BLaER1 treated with 17β-estradiol and CSF1 and Interleukin-3, amounts not matched to agents 10 nM and 100 nM (cell line): ENCODE measurements around the gene LINS1.
"Not testable (repeated sequence)": the region's sequence is repeated elsewhere in the genome, so short reads cannot be mapped to it uniquely, and the experiment has no call there.

Experiments
- H3K27ac ChIP-seq, 11 experiments: shearing (Covaris generic); formaldehyde crosslinking; 2 replicates each; pipeline ENCODE4 v1.8.1; 2022
- H3K27me3 ChIP-seq, 11 experiments: shearing (Covaris generic); formaldehyde crosslinking; 2 replicates each; pipeline ENCODE4 v1.8.1; 2022
- H3K36me3 ChIP-seq, 11 experiments: shearing (Covaris generic); formaldehyde crosslinking; 2 replicates each; pipeline ENCODE4 v1.8.1; 2022
- H3K4me1 ChIP-seq, 10 experiments: shearing (Covaris generic); formaldehyde crosslinking; 2 replicates each; pipeline ENCODE4 v1.8.1; 2022
- H3K4me2 ChIP-seq, 11 experiments: shearing (Covaris generic); formaldehyde crosslinking; 2 replicates each; pipeline ENCODE4 v1.8.1; 2022
- H3K4me3 ChIP-seq, 10 experiments: shearing (Covaris generic); formaldehyde crosslinking; 2 replicates each; pipeline ENCODE4 v1.8.1; 2022
- H3K9ac ChIP-seq, 11 experiments: shearing (Covaris generic); formaldehyde crosslinking; 2 replicates each; pipeline ENCODE4 v1.8.1; 2022
- H3K9me3 ChIP-seq, 11 experiments: shearing (Covaris generic); formaldehyde crosslinking; replicated peaks in 1 of 11; 2 replicates each; pipeline ENCODE4 v1.8.1; 2022
- H4K20me1 ChIP-seq, 11 experiments: shearing (Covaris generic); formaldehyde crosslinking; 2 replicates each; pipeline ENCODE4 v1.8.1; 2022
- Cebpa-rat ChIP-seq, 11 experiments: shearing (Covaris generic); IDR thresholded peaks; 2 replicates each; pipeline ENCODE4 v1.8.1; 2022

Gene LINS1

DNA sequence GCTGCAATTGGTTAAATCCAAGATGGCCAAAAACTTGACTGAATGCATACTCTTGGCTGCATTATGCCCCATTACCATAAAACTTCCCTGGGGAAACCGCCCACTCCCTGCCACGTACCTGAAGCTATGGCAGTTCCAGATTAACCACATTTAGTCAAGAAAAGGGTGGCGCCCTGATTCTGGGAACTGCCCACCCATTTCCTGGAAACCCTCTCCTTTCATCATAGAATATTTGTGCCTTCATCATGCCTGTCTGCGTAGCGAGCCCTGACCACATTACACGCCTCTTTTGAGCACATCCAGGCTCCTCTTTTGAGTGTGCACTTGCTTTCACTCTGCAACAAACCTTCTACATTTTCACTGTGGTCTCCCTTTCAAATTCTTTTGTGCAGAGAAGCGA is 5.2 kb downstream of the LINS1 start:
- H3K4me1 ChIP-seq: peaks cover 24 to 50% (median 30%) of the 10 kb centered on the region in 10 experiments
- peaks cover 7 to 20% (median 18%) of the 10 kb centered on the region in 11 experiments for H3K9me3 ChIP-seq
- H3K36me3 ChIP-seq: peaks cover 3 to 37% (median 22%) of the 10 kb centered on the region in 11 experiments; a peak in 20 of 22 replicates
- peak overlapping the region in 3 of 11 experiments; percentile 31 to 62 (median 56); a peak in 5 of 22 replicates for H3K27ac ChIP-seq
- H3K4me3 ChIP-seq: peak overlapping the region in 1 of 10 experiments; percentile 5; a peak in 2 of 20 replicates
- H3K9ac ChIP-seq: peak overlapping the region in 3 of 11 experiments; percentile 11 to 18 (median 14); a peak in 1 of 22 replicates
- no peaks in the 10 kb centered on the region for H3K27me3 ChIP-seq
- H3K4me2 ChIP-seq: peak overlapping the region; percentile 12 to 81 (median 57)
- H4K20me1 ChIP-seq: peaks cover 0 to 20% (median 5%) of the 10 kb centered on the region in 11 experiments; a peak in 10 of 22 replicates
- peak in 1 of 11 experiments; percentile 9; a peak in 1 of 22 replicates for TF ChIP-seq Cebpa-rat (IDR thresholded peaks at IDR 0.05)

DNA sequence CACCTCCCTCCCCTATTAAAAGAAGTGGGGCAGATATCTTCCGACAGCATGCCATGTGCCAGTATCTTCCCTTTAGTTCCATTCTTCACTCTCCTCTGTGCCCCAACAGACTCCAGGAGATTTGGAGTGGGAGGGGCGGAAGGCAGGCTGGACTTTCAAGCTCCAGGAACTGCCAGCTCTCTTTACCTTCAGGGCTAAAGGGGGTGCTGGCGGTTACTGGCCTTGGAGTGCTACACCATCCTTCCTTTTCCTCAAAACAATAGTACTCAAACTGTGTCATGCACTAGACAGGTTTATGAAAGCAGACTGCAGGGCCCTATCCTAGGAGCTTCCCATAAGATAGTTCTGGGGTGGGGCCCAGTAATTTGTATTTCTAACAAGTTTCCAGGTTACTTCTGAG is 6.0 kb downstream of the LINS1 start:
- Histone ChIP-seq H3K4me2 (peak overlapping the region in 3 of 11 experiments; percentile 57 to 81 (median 68); a peak in 5 of 22 replicates), H4K20me1 (peaks cover 0 to 20% (median 5%) of the 10 kb centered on the region in 11 experiments; a peak in 10 of 22 replicates), H3K9me3 (peaks cover 15 to 28% (median 26%) of the 10 kb centered on the region in 11 experiments), H3K36me3 (peaks cover 10 to 45% (median 26%) of the 10 kb centered on the region in 11 experiments; a peak in 21 of 22 replicates), H3K27ac (peak overlapping the region in 3 of 11 experiments; percentile 31 to 62 (median 56); a peak in 6 of 22 replicates), H3K27me3 (no peaks in the 10 kb centered on the region), H3K4me1 (peaks cover 20 to 50% (median 26%) of the 10 kb centered on the region in 10 experiments), H3K9ac (no peak overlapping the region), H3K4me3 (no peak overlapping the region)
- TF ChIP-seq Cebpa-rat (IDR thresholded peaks at IDR 0.05): no peak

DNA sequence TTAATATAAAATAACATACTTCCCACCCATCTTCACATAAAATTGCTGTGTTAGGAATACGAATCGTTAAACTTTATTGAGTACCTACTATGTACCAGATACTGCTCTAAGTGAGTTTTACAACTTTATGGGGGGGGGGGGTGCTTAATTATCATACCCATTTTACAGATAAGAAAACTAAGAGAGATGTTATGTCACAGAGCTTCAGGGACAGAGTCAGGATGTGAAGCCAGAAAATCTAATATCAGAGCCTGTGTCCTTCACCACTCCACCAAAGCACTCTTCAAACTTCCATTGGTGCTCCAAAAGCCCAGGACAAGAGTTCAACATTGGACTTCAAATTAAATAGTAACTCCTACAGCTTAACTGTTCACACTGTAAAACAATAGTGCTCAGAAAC is 8.6 kb downstream of the LINS1 start:
- Histone ChIP-seq H3K4me2 (no peak overlapping the region), H3K27me3 (no peaks in the 10 kb centered on the region), H3K9ac (no peak overlapping the region), H3K4me1 (peaks cover 12 to 27% (median 16%) of the 10 kb centered on the region in 10 experiments), H3K27ac (no peak overlapping the region), H4K20me1 (peaks cover 0 to 20% (median 5%) of the 10 kb centered on the region in 11 experiments; a peak in 10 of 22 replicates), H3K36me3 (peaks cover 35 to 71% (median 51%) of the 10 kb centered on the region in 11 experiments), H3K4me3 (no peak overlapping the region), H3K9me3 (peaks cover 41 to 53% (median 51%) of the 10 kb centered on the region in 11 experiments)
- no peak for TF ChIP-seq Cebpa-rat (IDR thresholded peaks at IDR 0.05)

DNA sequence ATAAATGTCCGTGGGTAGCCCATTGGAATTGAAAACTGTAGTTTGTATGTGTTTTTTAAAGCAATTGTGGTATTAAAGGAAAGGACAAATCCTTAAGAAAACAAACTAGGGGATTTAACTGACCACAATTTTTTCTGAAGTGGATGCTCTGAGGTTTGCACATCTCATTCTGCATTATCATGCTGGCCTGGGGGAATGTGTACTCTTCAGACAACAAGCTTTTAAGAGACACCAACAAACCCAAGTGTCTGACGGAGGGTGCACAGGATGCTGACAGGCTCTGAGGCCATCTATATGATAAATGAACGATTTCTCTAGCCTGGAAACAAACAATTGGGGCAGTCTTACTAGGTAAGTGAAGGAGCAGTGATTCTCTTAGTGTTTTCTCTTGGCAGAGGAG is 9.1 kb downstream of the LINS1 start:
- Histone ChIP-seq H3K4me2 (no peak overlapping the region), H3K36me3 (peaks cover 39 to 75% (median 54%) of the 10 kb centered on the region in 11 experiments), H3K4me1 (peaks cover 12 to 25% (median 15%) of the 10 kb centered on the region in 10 experiments), H3K27ac (no peak overlapping the region), H3K4me3 (no peak overlapping the region), H3K27me3 (no peaks in the 10 kb centered on the region), H4K20me1 (peaks cover 0 to 20% (median 5%) of the 10 kb centered on the region in 11 experiments; a peak in 9 of 22 replicates), H3K9ac (no peak overlapping the region), H3K9me3 (peaks cover 46 to 59% (median 57%) of the 10 kb centered on the region in 11 experiments)
- TF ChIP-seq Cebpa-rat (IDR thresholded peaks at IDR 0.05): no peak

DNA sequence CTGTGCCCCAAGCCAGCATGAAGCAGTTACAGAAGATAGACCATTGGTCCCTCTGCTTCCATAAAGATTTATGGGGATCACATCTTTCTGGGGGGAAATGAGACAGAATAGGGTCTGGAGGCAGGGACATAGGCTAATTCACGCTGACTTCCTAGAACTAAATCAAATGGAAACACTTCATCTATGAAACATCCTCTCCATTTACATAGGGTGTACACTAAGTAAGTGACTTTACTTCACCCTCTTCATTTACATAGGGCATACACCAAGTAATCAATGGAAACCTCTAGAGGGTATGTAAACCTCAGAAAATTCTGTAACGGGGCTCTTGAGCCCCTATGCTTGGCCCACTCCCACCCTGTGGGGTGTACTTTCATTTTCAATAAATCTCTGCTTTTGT is 10.1 kb downstream of the LINS1 start:
- peaks cover 57 to 69% (median 67%) of the 10 kb centered on the region in 11 experiments for H3K9me3 ChIP-seq
- H3K4me1 ChIP-seq: peaks cover 5 to 14% (median 5%) of the 10 kb centered on the region in 10 experiments; a peak in 19 of 20 replicates
- TF ChIP-seq Cebpa-rat (IDR thresholded peaks at IDR 0.05): no peak

DNA sequence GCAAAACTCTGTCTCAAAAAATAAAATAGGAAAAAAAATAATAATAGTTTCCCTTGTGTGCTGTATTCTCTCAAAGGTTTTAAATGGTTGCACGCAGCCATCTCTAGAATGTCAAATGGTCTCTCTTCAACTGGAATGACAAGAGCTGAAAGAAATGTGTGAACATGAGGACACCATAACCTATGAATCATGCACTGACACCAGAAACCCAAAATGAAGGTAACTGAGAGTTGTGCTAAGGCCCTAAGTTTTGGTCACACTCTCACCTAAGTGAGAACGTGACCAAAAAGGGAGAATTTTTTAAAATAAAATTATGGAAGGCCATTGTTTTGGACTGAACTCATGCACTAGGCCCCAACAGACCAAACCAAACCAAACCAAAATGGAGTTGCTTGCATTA is 10.8 kb downstream of the LINS1 start:
- H3K27ac ChIP-seq, H3K27me3 ChIP-seq, H3K4me1 ChIP-seq, H3K4me2 ChIP-seq, H4K20me1 ChIP-seq, H3K9ac ChIP-seq, H3K4me3 ChIP-seq: not testable (repeated sequence)
- H3K36me3 ChIP-seq: peaks cover 50 to 89% (median 68%) of the 10 kb centered on the region in 11 experiments
- H3K9me3 ChIP-seq: peaks cover 60 to 75% (median 72%) of the 10 kb centered on the region in 11 experiments

More for the DNA sequence above, 10.1 kb downstream of the LINS1 start:
- H3K9ac ChIP-seq: no peak overlapping the region
- H3K4me3 ChIP-seq: no peak overlapping the region
- no peaks in the 10 kb centered on the region for H3K27me3 ChIP-seq
- no peak overlapping the region for H3K4me2 ChIP-seq
- peaks cover 0 to 14% (median 4%) of the 10 kb centered on the region in 11 experiments; a peak in 9 of 22 replicates for H4K20me1 ChIP-seq
- H3K27ac ChIP-seq: no peak overlapping the region
- H3K36me3 ChIP-seq: peaks cover 49 to 86% (median 65%) of the 10 kb centered on the region in 11 experiments

DNA sequence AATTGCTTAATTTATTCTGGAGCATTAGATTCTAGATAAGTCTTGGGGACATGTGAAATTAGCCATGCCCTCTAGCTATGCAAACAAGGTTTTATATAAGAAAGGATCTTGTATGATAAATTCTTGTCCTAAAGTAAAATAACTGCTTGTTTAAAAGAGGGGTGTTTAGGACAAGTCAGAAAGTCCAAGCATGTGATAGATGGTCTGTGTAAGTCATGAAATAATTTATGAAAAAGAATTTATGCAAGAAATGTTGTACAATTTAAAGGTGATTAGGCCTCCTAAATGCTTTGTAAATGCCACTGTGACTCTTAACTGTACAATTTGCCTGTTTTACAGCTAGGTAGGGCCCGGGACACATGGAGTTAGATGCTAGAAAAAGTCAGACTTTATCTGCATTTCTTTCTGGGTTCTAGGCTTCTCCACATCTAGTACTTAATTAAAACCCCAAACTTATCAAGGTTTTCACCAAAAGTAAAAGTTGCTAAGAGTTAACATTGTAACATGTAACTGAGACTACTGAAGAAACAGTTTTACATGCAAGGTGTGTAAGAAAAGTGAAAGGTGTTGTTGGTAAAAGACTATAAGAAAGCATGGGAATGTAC is 13.2 kb downstream of the LINS1 start:
- peaks cover 74 to 93% (median 87%) of the 10 kb centered on the region in 11 experiments for H3K9me3 ChIP-seq
- peaks cover 57 to 90% (median 76%) of the 10 kb centered on the region in 11 experiments for H3K36me3 ChIP-seq

DNA sequence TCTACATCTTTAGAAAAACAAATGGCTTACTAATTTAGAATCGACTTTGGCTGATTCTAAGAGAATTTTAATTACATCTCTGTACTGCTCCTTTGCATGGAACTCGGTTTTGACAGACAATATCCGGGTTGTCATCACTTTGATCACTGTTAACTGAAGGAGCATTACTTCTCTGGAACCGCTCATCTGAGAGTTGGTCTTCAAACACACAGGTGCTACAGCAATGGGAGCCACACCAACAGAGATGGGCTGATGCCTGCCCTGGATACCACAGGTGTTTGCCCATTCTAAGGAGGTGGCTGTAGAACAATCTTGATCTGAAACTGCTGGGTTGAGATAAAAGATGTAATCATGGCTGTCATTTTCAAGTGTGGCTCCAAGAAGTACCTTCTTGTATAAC is 21.6 kb downstream of the LINS1 start:
- Histone ChIP-seq H3K36me3 (peaks cover 10 to 42% (median 22%) of the 10 kb centered on the region in 11 experiments; a peak in 21 of 22 replicates), H3K4me1 (no peaks in the 10 kb centered on the region), H4K20me1 (peaks cover 0 to 8% (median 0%) of the 10 kb centered on the region in 11 experiments; a peak in 3 of 22 replicates), H3K9me3 (peaks cover 12 to 42% (median 27%) of the 10 kb centered on the region in 11 experiments; a peak in 21 of 22 replicates), H3K27me3 (no peaks in the 10 kb centered on the region), H3K4me3 (no peak overlapping the region), H3K9ac (no peak overlapping the region), H3K4me2 (no peak overlapping the region), H3K27ac (no peak overlapping the region)
- no peak for TF ChIP-seq Cebpa-rat (IDR thresholded peaks at IDR 0.05)

More for the DNA sequence above, 13.2 kb downstream of the LINS1 start:
- no peak overlapping the region for H3K9ac ChIP-seq
- no peaks in the 10 kb centered on the region for H3K27me3 ChIP-seq
- H3K4me2 ChIP-seq: no peak overlapping the region
- H3K27ac ChIP-seq: no peak overlapping the region
- no peak overlapping the region for H3K4me3 ChIP-seq
- no peak for TF ChIP-seq Cebpa-rat (IDR thresholded peaks at IDR 0.05)
- H4K20me1 ChIP-seq: no peaks in the 10 kb centered on the region; a peak in 1 of 22 replicates
- no peaks in the 10 kb centered on the region for H3K4me1 ChIP-seq

DNA sequence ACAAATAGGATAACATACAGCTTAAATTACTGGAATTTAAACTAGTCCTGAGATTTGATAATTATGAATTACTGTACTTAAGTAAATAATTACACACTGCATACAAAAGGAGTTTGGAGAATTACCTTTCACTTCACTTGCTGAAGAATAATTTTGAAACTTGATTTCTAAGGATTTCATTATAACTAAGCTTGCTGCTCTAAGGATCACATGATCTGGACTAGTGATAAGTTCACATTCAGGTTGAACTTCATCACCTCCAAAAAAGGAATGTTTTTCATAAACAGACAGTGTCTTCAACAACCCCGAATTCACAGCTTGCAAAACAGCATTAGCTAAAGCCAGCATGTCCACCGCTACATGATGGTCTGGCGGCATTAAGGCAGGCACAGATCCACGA is 28.5 kb downstream of the LINS1 start:
- Histone ChIP-seq H3K9me3 (peaks cover 0 to 3% (median 0%) of the 10 kb centered on the region in 11 experiments; a peak in 1 of 22 replicates), H3K4me3 (no peak overlapping the region), H3K4me2 (no peak overlapping the region), H3K9ac (no peak overlapping the region), H4K20me1 (no peaks in the 10 kb centered on the region), H3K27me3 (no peaks in the 10 kb centered on the region), H3K4me1 (no peaks in the 10 kb centered on the region), H3K36me3 (peaks cover 24 to 59% (median 51%) of the 10 kb centered on the region in 11 experiments), H3K27ac (no peak overlapping the region)
- TF ChIP-seq Cebpa-rat (IDR thresholded peaks at IDR 0.05): no peak
